Measurements from ENCODE around the gene GSTO1.
A peak's percentile ranks its signal among the peaks of the same experiment; 100 is the strongest.

GSTO1 gene

GRCh38 chr10:104274762-104275721 lies 20.4 kb downstream of the GSTO1 start (continued):
- TF ChIP-seq ZBTB10 (tag by site-specific recombination; IDR thresholded peaks at IDR 0.05) (peak; percentile 63; the same call in 1 of the 2 replicates), ZNF792 (tag by site-specific recombination; IDR thresholded peaks at IDR 0.05) (no peak), ELK4 (IDR thresholded peaks at IDR 0.05; ENCODE audit: borderline replicate concordance, low read depth, low read length) (no peak), ZNF785 (tag by site-specific recombination; IDR thresholded peaks at IDR 0.05) (no peak), ZNF707 (tag by site-specific recombination; IDR thresholded peaks at IDR 0.05) (no peak), ZBTB20 (tag by site-specific recombination; IDR thresholded peaks at IDR 0.05) (no peak), ZNF704 (tag by site-specific recombination; IDR thresholded peaks at IDR 0.05) (no peak), ZNF48 (tag by site-specific recombination; IDR thresholded peaks at IDR 0.05) (no peak), SP3 (tag by site-specific recombination; IDR thresholded peaks at IDR 0.05) (no peak), ZNF394 (tag by site-specific recombination; IDR thresholded peaks at IDR 0.05; ENCODE audit: borderline replicate concordance) (no peak), ZNF558 (tag by site-specific recombination; IDR thresholded peaks at IDR 0.05) (no peak), ZNF366 (tag by site-specific recombination; conservative IDR thresholded peaks at IDR 0.05) (no peak), ZNF341 (tag by site-specific recombination; IDR thresholded peaks at IDR 0.05; ENCODE audit: low read depth) (no peak), ZNF660 (tag by site-specific recombination; IDR thresholded peaks at IDR 0.05) (no peak), ZNF121 (tag by site-specific recombination; IDR thresholded peaks at IDR 0.05) (no peak), ZNF133 (tag by site-specific recombination; IDR thresholded peaks at IDR 0.05) (no peak), ZNF214 (tag by site-specific recombination; IDR thresholded peaks at IDR 0.05; ENCODE audit: borderline replicate concordance) (no peak), ZNF518A (tag by site-specific recombination; conservative IDR thresholded peaks at IDR 0.05; ENCODE audit: low read depth) (no peak), ZNF302 (tag by site-specific recombination; IDR thresholded peaks at IDR 0.05; ENCODE audit: low read depth) (no peak), REST (tag by site-specific recombination; IDR thresholded peaks at IDR 0.05) (no peak), ZNF248 (tag by site-specific recombination; IDR thresholded peaks at IDR 0.05) (no peak), HOXD13 (CRISPR knock-in tag; IDR thresholded peaks at IDR 0.05; ENCODE audit: borderline replicate concordance) (no peak)
